Measurements from ENCODE around the gene DPM1. TPM values are rescaled to one million over a fixed set of nuclear protein-coding genes. Genes with fewer than 3 reads are reported as not detected.
A peak's percentile ranks its signal among the peaks of the same experiment; 100 is the strongest.

Gene DPM1
- total and polyA plus RNA-seq, 2 of the 8 experiments (the other 6 are each of a cell fraction or from before 2014, with no cell fraction given), result 42.3 to 57.0 TPM

GRCh38 chr20:50957798-50958614, at the start of gene DPM1 (continued):
- TF ChIP-seq SAP30 (IDR thresholded peaks at IDR 0.05; ENCODE audit: insufficient read depth, insufficient replicate concordance, low read length) (peak; percentile 59), CHD7 (IDR thresholded peaks at IDR 0.05; ENCODE audit: insufficient replicate concordance, low read length) (no peak), CEBPB (IDR thresholded peaks at IDR 0.05; ENCODE audit: low read depth, low read length) (peak; percentile 68), YY1 (IDR thresholded peaks at IDR 0.05; ENCODE audit: low read depth, low read length) (peak; percentile 75; the same call in 1 of the 2 replicates), POLR2A (IDR thresholded peaks at IDR 0.05; ENCODE audit: control extremely low read depth in 1 of 2, low read depth in 2 of 2, low read length in 2 of 2) (peak; percentile 92 to 97), CHD2 (IDR thresholded peaks at IDR 0.05; ENCODE audit: low read length) (no peak), KDM5A (IDR thresholded peaks at IDR 0.05; ENCODE audit: low read length) (peak; percentile 49), POLR2AphosphoS5 (IDR thresholded peaks at IDR 0.05; ENCODE audit: low read depth, low read length) (peak; percentile 99), MAX (IDR thresholded peaks at IDR 0.05) (peak; percentile 25; the same call in 1 of the 2 replicates), SP2 (IDR thresholded peaks at IDR 0.05; ENCODE audit: low read length) (no peak), RBBP5 (IDR thresholded peaks at IDR 0.05; ENCODE audit: borderline replicate concordance, low read depth, low read length) (peak; percentile 58; the same call in 1 of the 2 replicates)
